ENCODE measurements around the gene PTX4.

PTX4 gene

GRCh38 chr16:1499756-1500464 is 11.2 kb upstream of the PTX4 start:
- DNase-seq = no peak

- DNase-seq = no peak
Measured at GRCh38 chr16:1498899-1499676, 10.3 kb upstream of the PTX4 start.

GRCh38 chr16:1497014-1497598 is 8.4 kb upstream of the PTX4 start:
- DNase-seq = no peak

- no peak for DNase-seq
Measured at GRCh38 chr16:1496464-1496863, 7.7 kb upstream of the PTX4 start.

GRCh38 chr16:1495889-1496262 is 7.1 kb upstream of the PTX4 start:
- DNase-seq = no peak

- no peak for DNase-seq
Measured at GRCh38 chr16:1495211-1495888, 6.6 kb upstream of the PTX4 start.

- peak; percentile 9 for DNase-seq
Measured at GRCh38 chr16:1494711-1495110, 6.0 kb upstream of the PTX4 start.

- peak; percentile 60 for DNase-seq
Measured at GRCh38 chr16:1494129-1494640, 5.4 kb upstream of the PTX4 start.

GRCh38 chr16:1493746-1494094 is 5.0 kb upstream of the PTX4 start:
- peak; percentile 17 for DNase-seq

- DNase-seq = peak; percentile 76
Measured at GRCh38 chr16:1492923-1493745, 4.4 kb upstream of the PTX4 start, which contains the start of gene TELO2. TSS of gene TELO2 (plus strand) at chr16:1493360. CDS start at chr16:1494282, 922 bp downstream.

GRCh38 chr16:1492082-1492922 is 3.6 kb upstream of the PTX4 start:
- DNase-seq = no peak

- DNase-seq = no peak
Measured at GRCh38 chr16:1491327-1491726, 2.6 kb upstream of the PTX4 start.

- DNase-seq = no peak
Measured at GRCh38 chr16:1489077-1489476, 333 bp upstream of the PTX4 start.

GRCh38 chr16:1488054-1488601 is 616 bp downstream of the PTX4 start:
- DNase-seq = no peak

GRCh38 chr16:1487395-1488053 is 1.2 kb downstream of the PTX4 start:
- DNase-seq = no peak

- no peak for DNase-seq
Measured at GRCh38 chr16:1486551-1487390, 2.0 kb downstream of the PTX4 start.

- no peak for DNase-seq
Measured at GRCh38 chr16:1485847-1486496, 2.8 kb downstream of the PTX4 start.

- DNase-seq = no peak
Measured at GRCh38 chr16:1481906-1482835, 6.6 kb downstream of the PTX4 start.
